H1 (cell line): ENCODE results near the gene MGST3. TPM values are rescaled to one million over a fixed set of nuclear protein-coding genes. Genes with fewer than 3 reads are reported as not detected.

Experiments
- CTCF ChIA-PET: fragments of 300-600 bp; sonication (Branson Sonifier 250); formaldehyde crosslinking; loops from one replicate; lab custom pipeline; 2021; ENCODE audit not compliant: partially characterized antibody; lab: Charles Lee
- POLR2A ChIA-PET: fragments of 300-600 bp; sonication (Branson Sonifier 250); formaldehyde crosslinking; loops from one replicate; lab custom pipeline; 2021; ENCODE audit warnings: inconsistent platforms; ENCODE audit not compliant: partially characterized antibody; lab: Charles Lee
- DNase-seq, 2 experiments: peaks; one replicate each; pipeline versions ENCODE4 v3.0.0 to v3.0.0-alpha.2; 2010 to 2022; ENCODE audit warnings: low spot score in 2 of 2, low read depth in 1 of 2, mixed read lengths in 1 of 2
- FAIRE-seq: peaks from 2 replicates; lab custom pipeline; 2011; peaks lifted over from hg19 to GRCh38; lab: Jason Lieb, UNC
- H2AFZ ChIP-seq: 2 replicates; pipeline ENCODE4 v1.8.1; 2012; ENCODE audit warnings: low read length, inconsistent platforms
- H2AK5ac ChIP-seq: 2 replicates; pipeline ENCODE4 v1.6.1; 2013; ENCODE audit warnings: low read depth, low read length
- H2BK120ac ChIP-seq: replicated peaks from 2 replicates; pipeline ENCODE3; 2013; ENCODE audit warnings: low read depth, low read length, inconsistent platforms
- H2BK12ac ChIP-seq: 2 replicates; pipeline ENCODE4 v1.6.1; 2013; ENCODE audit warnings: low read depth, low read length
- H2BK15ac ChIP-seq: 2 replicates; pipeline ENCODE4 v1.6.1; 2013; ENCODE audit warnings: low read length
- H2BK20ac ChIP-seq: 2 replicates; pipeline ENCODE4 v1.6.1; 2013; ENCODE audit warnings: low read length
- H2BK5ac ChIP-seq: 2 replicates; pipeline ENCODE4 v1.6.1; 2013; ENCODE audit warnings: low read depth, low read length
- H3K14ac ChIP-seq: 2 replicates; pipeline ENCODE4 v1.6.1; 2013; ENCODE audit warnings: inconsistent platforms; ENCODE audit not compliant: insufficient read length
- H3K18ac ChIP-seq: 2 replicates; pipeline ENCODE4 v1.6.1; 2013; ENCODE audit warnings: low read length; ENCODE audit errors: extremely low read depth
- H3K23ac ChIP-seq: 2 replicates; pipeline ENCODE4 v1.6.1; 2013; ENCODE audit warnings: inconsistent platforms; ENCODE audit not compliant: insufficient read length
- H3K23me2 ChIP-seq: 2 replicates; pipeline ENCODE4 v1.6.1; 2013; ENCODE audit warnings: low read depth, low read length
- H3K27ac ChIP-seq: 2 replicates; pipeline ENCODE4 v1.6.1; 2011; ENCODE audit warnings: low read depth, low read length, inconsistent platforms
- H3K27me3 ChIP-seq, 4 experiments: replicated peaks in 1 of 4; 1 replicate in 1 of 4; 2 replicates in 3 of 4; pipeline versions ENCODE4 v1.6.1 to v1.8.1; 2011 to 2013; ENCODE audit warnings: low read length in 3 of 4, mild to moderate bottlenecking in 3 of 4, inconsistent platforms in 2 of 4, mixed read lengths in 2 of 4, moderate library complexity in 1 of 4; ENCODE audit not compliant: control insufficient read depth in 3 of 4, insufficient read depth in 3 of 4; ENCODE audit errors: extremely low read depth in 1 of 4
- H3K36me3 ChIP-seq, 4 experiments: 2 replicates each; pipeline versions ENCODE4 v1.6.1 to v1.8.1; 2011 to 2013; ENCODE audit warnings: mild to moderate bottlenecking in 4 of 4, low read length in 3 of 4, moderate library complexity in 2 of 4, control low read depth in 1 of 4, inconsistent platforms in 1 of 4; ENCODE audit not compliant: insufficient read depth in 4 of 4, control insufficient read depth in 2 of 4
- H3K4ac ChIP-seq: replicated peaks from 2 replicates; pipeline ENCODE3; 2013; ENCODE audit warnings: low read length, low read depth, mixed read lengths, inconsistent platforms; ENCODE audit not compliant: insufficient read length
- H3K4me1 ChIP-seq, 4 experiments: replicated peaks in 1 of 4; 1 replicate in 1 of 4; 2 replicates in 3 of 4; pipeline versions ENCODE4 v1.6.1 to v1.8.1; 2011 to 2013; ENCODE audit warnings: low read length in 3 of 4, inconsistent platforms in 2 of 4, mixed read lengths in 1 of 4; ENCODE audit not compliant: insufficient read depth in 4 of 4, control insufficient read depth in 3 of 4
- H3K4me2 ChIP-seq, 2 experiments: 2 replicates each; pipeline versions ENCODE4 v1.6.1 to v1.8.1; 2011 to 2013; ENCODE audit warnings: low read depth in 2 of 2, low read length in 2 of 2, control low read depth in 1 of 2, inconsistent platforms in 1 of 2, mild to moderate bottlenecking in 1 of 2; ENCODE audit not compliant: insufficient read depth in 1 of 2
- H3K4me3 ChIP-seq, 4 experiments: fragments of 200-600, 300-600 bp in 1 of 4; sonication (generic), shearing (Covaris generic), sonication (Bioruptor Twin) in 1 of 4; 2 replicates each; pipeline versions ENCODE4 v1.5.1 to v1.8.1; 2011 to 2016; ENCODE audit warnings: low read length in 4 of 4, low read depth in 3 of 4, control low read depth in 2 of 4, inconsistent platforms in 2 of 4, mild to moderate bottlenecking in 2 of 4, mixed read lengths in 1 of 4, moderate library complexity in 1 of 4; ENCODE audit not compliant: insufficient read depth in 2 of 4; ENCODE audit errors: extremely low read depth in 1 of 4
- H3K56ac ChIP-seq: replicated peaks from 2 replicates; pipeline ENCODE3; 2013; ENCODE audit warnings: low read depth, mild to moderate bottlenecking, mixed read lengths, low read length, inconsistent platforms; ENCODE audit not compliant: insufficient read length
- H3K79me1 ChIP-seq: 2 replicates; pipeline ENCODE4 v1.6.1; 2013; ENCODE audit warnings: low read depth, low read length, control low read depth
- H3K79me2 ChIP-seq, 2 experiments: 2 replicates each; pipeline versions ENCODE4 v1.6.1 to v1.8.1; 2012 to 2013; ENCODE audit warnings: low read length in 2 of 2, mild to moderate bottlenecking in 2 of 2, inconsistent platforms in 1 of 2; ENCODE audit not compliant: insufficient read depth in 2 of 2, control insufficient read depth in 1 of 2
- H3K9ac ChIP-seq, 4 experiments: replicated peaks in 1 of 4; 1 replicate in 1 of 4; 2 replicates in 3 of 4; pipeline versions ENCODE4 v1.6.1 to v1.8.1; 2011 to 2013; ENCODE audit warnings: low read depth in 3 of 4, low read length in 3 of 4, control low read depth in 2 of 4, mild to moderate bottlenecking in 2 of 4, moderate library complexity in 2 of 4, inconsistent platforms in 1 of 4; ENCODE audit errors: extremely low read depth in 1 of 4
- H3K9me3 ChIP-seq, 2 experiments: 2 replicates each; pipeline versions ENCODE4 v1.6.1 to v1.8.1; 2012 to 2013; ENCODE audit warnings: mild to moderate bottlenecking in 2 of 2, moderate library complexity in 2 of 2, control low read depth in 1 of 2, inconsistent platforms in 1 of 2, low read depth in 1 of 2, low read length in 1 of 2, mixed read lengths in 1 of 2; ENCODE audit not compliant: insufficient read depth in 2 of 2
- H4K20me1 ChIP-seq, 2 experiments: replicated peaks in 1 of 2; 2 replicates each; pipeline versions ENCODE3 to v1.8.1; 2011 to 2013; ENCODE audit warnings: inconsistent platforms in 2 of 2, low read length in 2 of 2, mild to moderate bottlenecking in 1 of 2; ENCODE audit not compliant: insufficient read depth in 2 of 2, control insufficient read depth in 1 of 2
- H4K5ac ChIP-seq: 2 replicates; pipeline ENCODE4 v1.6.1; 2013; ENCODE audit warnings: low read length, low read depth, mixed read lengths, inconsistent platforms; ENCODE audit not compliant: insufficient read length
- H4K8ac ChIP-seq: 2 replicates; pipeline ENCODE4 v1.8.0; 2013; ENCODE audit warnings: mild to moderate bottlenecking, moderate library complexity, low read length, inconsistent platforms; ENCODE audit not compliant: insufficient read depth; ENCODE audit errors: extremely low read depth
- H4K91ac ChIP-seq: replicated peaks from 2 replicates; pipeline ENCODE3; 2013; ENCODE audit warnings: low read length, mixed read lengths, inconsistent platforms; ENCODE audit not compliant: insufficient read length
- KDM4A ChIP-seq: IDR thresholded peaks from one replicate; pipeline ENCODE4 v1.7.1; 2012; ENCODE audit warnings: low read depth, mild to moderate bottlenecking, moderate library complexity, low read length, inconsistent platforms; ENCODE audit not compliant: severe bottlenecking
- PHF8 ChIP-seq: fragments of 200-600 bp; sonication (generic); conservative IDR thresholded peaks from 2 replicates; pipeline ENCODE4 v1.7.1; 2012; ENCODE audit warnings: low read depth, mild to moderate bottlenecking, inconsistent platforms, low read length, moderate library complexity
- SAP30 ChIP-seq: fragments of 300-600 bp; sonication (generic); IDR thresholded peaks from 2 replicates; pipeline ENCODE4 v1.7.1; 2012; ENCODE audit warnings: low read length, moderate library complexity, mild to moderate bottlenecking, inconsistent platforms; ENCODE audit not compliant: insufficient read depth, insufficient replicate concordance
- WGBS, 2 experiments: shearing (Covaris generic) in 1 of 2; methylation state at CpG; one replicate each; pipeline versions ENCODE4 v1.1.6 to v1.1.7; 2013 to 2015; ENCODE audit warnings: low lambda C conversion rate in 2 of 2, mixed read lengths in 2 of 2, inconsistent platforms in 1 of 2, low coverage in 1 of 2, missing lambda C conversion rate in 1 of 2; ENCODE audit not compliant: insufficient replicate concordance in 2 of 2, insufficient coverage in 1 of 2, insufficient read length in 1 of 2; ENCODE audit errors: extremely low coverage in 1 of 2, missing lambda C conversion rate in 1 of 2; 5-methylcytosine and 5-hydroxymethylcytosine counted together
- polyA plus RNA-seq, 7 experiments: library from polyadenylated mRNA; depleted of rRNA in 3 of 7; stranded (reverse) in 5 of 7; unstranded in 2 of 7; fragments of >200 nt in 5 of 7; fragments of 200-250 nt in 2 of 7; gene quantifications; 1 replicate in 5 of 7; 2 replicates in 1 of 7; 4 replicates in 1 of 7; pipeline versions ENCODE4 v1.2.1 to v1.2.3, GENCODE V29; 2011 to 2013; ENCODE audit warnings: missing spikeins in 2 of 7, mixed read lengths in 2 of 7
- total RNA-seq: library from RNA; stranded (reverse); fragmentation: NEBNext Ultra II Directional; extraction: Animal tissue kit (Norgen Biotek cat#: 25700); gene quantifications from 2 replicates; pipeline ENCODE4 v1.2.1, GENCODE V29; 2021

The MGST3 gene
- total and polyA plus RNA-seq, 2 of the 8 experiments (the other 6 are each of a cell fraction or from before 2014, with no cell fraction given) = 124 to 257 TPM

GRCh38 chr1:165631342-165632151 lies 513 bp downstream of the MGST3 start:
- WGBS, 2 experiments = 2% methylated on average over 31 of the region's 31 CpGs; no CpG with 5 or more reads in 1 of the 2 experiments
- Histone ChIP-seq H3K18ac (no peak overlapping the region; the same call in 1 of the 2 replicates), H2BK5ac (no peak overlapping the region; the same call in 1 of the 2 replicates), H3K4me1 (peaks cover 3 to 11% (median 6%) of the 10 kb centered on the region in 4 experiments; a peak in 4 of 7 replicates), H3K23ac (no peak overlapping the region), H3K36me3 (no peaks in the 10 kb centered on the region), H3K27ac (no peak overlapping the region), H3K4me3 (peak overlapping the region; percentile 57 to 84 (median 82)), H3K56ac (peak overlapping the region; percentile 49), H2AK5ac (no peak overlapping the region), H3K14ac (no peak overlapping the region), H3K4me2 (peak overlapping the region; percentile 75 to 86), H2BK120ac (no peak overlapping the region), H3K79me1 (no peaks in the 10 kb centered on the region), H4K5ac (no peak overlapping the region), H3K4ac (no peak overlapping the region), H2AFZ (peak overlapping the region; percentile 15; the same call in 1 of the 2 replicates), H2BK15ac (no peak overlapping the region; the same call in 1 of the 2 replicates), H3K27me3 (no peaks in the 10 kb centered on the region), H4K20me1 (no peaks in the 10 kb centered on the region), H4K91ac (no peak overlapping the region), H3K9me3 (no peaks in the 10 kb centered on the region), H2BK20ac (no peak overlapping the region), H3K23me2 (peaks cover 10% of the 10 kb centered on the region; the same call in 1 of the 2 replicates), H3K79me2 (peaks cover 0 to 28% of the 10 kb centered on the region in 2 experiments; a peak in 2 of 4 replicates), H3K9ac (peak overlapping the region in 3 of 4 experiments; percentile 15 to 67 (median 15); a peak in 4 of 7 replicates), H4K8ac (peak overlapping the region; percentile 9; the same call in 1 of the 2 replicates), H2BK12ac (no peak overlapping the region)
- peak in 1 of 2 experiments; percentile 66 for DNase-seq
- POLR2A ChIA-PET = interaction anchor here (0.8 to 2.2 kb wide), 6 partner anchors 8 to 197 kb away, joined by 3 to 8 read pairs (median 3); no protein-coding TSS in a partner anchor
- FAIRE-seq = no peak
- TF ChIP-seq KDM4A = peak; percentile 33
- TF ChIP-seq SAP30 = no peak
- TF ChIP-seq PHF8 = 0 out of 2 replicates have a peak, but pooled peaks have one; percentile 21
- CTCF ChIA-PET = interaction anchor here (1.3 to 2.2 kb wide), 3 partner anchors 14 to 513 kb away, joined by 3 to 8 read pairs (median 3); no protein-coding TSS in a partner anchor
